Calu3 (cell line): Measurements from ENCODE around the gene PPP4C. TPM values are rescaled to one million over a fixed set of nuclear protein-coding genes. Genes with fewer than 3 reads are reported as not detected.
A peak's percentile ranks its signal among the peaks of the same experiment; 100 is the strongest.

Experiments
- BruUV-seq: library from RNA; stranded (reverse); fragments of 400-500 nt; replicated peaks from 2 replicates; lab custom pipeline; 2021; lab: Mats Ljungman, UMichigan
- CTCF ChIA-PET: fragments of 300-600 bp; sonication (Branson Sonifier 250); formaldehyde crosslinking; loops from one replicate; lab custom pipeline; 2022; ENCODE audit warnings: antibody characterized with exemption; lab: Charles Lee
- DNase-seq: peaks from one replicate; pipeline ENCODE4 v3.0.0; 2022
- H3K27ac Mint-ChIP-seq: one replicate; pipeline ENCODE4 v1.8.0; 2022; ENCODE audit warnings: mixed read lengths; ENCODE audit not compliant: unreplicated experiment
- H3K27me3 Mint-ChIP-seq: one replicate; pipeline ENCODE4 v1.8.0; 2022; ENCODE audit warnings: mixed read lengths; ENCODE audit not compliant: unreplicated experiment
- H3K36me3 Mint-ChIP-seq: one replicate; pipeline ENCODE4 v1.8.0; 2022; ENCODE audit warnings: mild to moderate bottlenecking, moderate library complexity, mixed read lengths; ENCODE audit not compliant: insufficient read depth, unreplicated experiment
- H3K4me1 Mint-ChIP-seq: one replicate; pipeline ENCODE4 v1.8.0; 2022; ENCODE audit warnings: mild to moderate bottlenecking, low read depth, mixed read lengths; ENCODE audit not compliant: unreplicated experiment
- H3K4me3 Mint-ChIP-seq: one replicate; pipeline ENCODE4 v1.8.0; 2022; ENCODE audit warnings: mild to moderate bottlenecking, low read depth, moderate library complexity, mixed read lengths; ENCODE audit not compliant: unreplicated experiment
- H3K9me3 Mint-ChIP-seq: one replicate; pipeline ENCODE4 v1.8.0; 2022; ENCODE audit warnings: low read depth, mixed read lengths; ENCODE audit not compliant: unreplicated experiment
- intact Hi-C: fragments of 100-400 bp; cut with micrococcal nuclease; formaldehyde crosslinking; loops from one replicate; pipeline ENCODE4 v1.10.0; 2022; ENCODE audit not compliant: unreplicated experiment
- total RNA-seq: library from RNA; stranded (reverse); gene quantifications from 2 replicates; pipeline ENCODE4 v1.2.3, GENCODE V29; 2022
- TF ChIP-seq, protein P1 (sequence below): fragments of 200-600 bp; IDR thresholded peaks from one replicate; pipeline ENCODE4 v1.8.0; 2022; ENCODE audit warnings: antibody characterized with exemption; ENCODE audit not compliant: unreplicated experiment

The PPP4C gene
- total RNA-seq, 1 experiment from 2014 or later: 184 TPM

DNA sequence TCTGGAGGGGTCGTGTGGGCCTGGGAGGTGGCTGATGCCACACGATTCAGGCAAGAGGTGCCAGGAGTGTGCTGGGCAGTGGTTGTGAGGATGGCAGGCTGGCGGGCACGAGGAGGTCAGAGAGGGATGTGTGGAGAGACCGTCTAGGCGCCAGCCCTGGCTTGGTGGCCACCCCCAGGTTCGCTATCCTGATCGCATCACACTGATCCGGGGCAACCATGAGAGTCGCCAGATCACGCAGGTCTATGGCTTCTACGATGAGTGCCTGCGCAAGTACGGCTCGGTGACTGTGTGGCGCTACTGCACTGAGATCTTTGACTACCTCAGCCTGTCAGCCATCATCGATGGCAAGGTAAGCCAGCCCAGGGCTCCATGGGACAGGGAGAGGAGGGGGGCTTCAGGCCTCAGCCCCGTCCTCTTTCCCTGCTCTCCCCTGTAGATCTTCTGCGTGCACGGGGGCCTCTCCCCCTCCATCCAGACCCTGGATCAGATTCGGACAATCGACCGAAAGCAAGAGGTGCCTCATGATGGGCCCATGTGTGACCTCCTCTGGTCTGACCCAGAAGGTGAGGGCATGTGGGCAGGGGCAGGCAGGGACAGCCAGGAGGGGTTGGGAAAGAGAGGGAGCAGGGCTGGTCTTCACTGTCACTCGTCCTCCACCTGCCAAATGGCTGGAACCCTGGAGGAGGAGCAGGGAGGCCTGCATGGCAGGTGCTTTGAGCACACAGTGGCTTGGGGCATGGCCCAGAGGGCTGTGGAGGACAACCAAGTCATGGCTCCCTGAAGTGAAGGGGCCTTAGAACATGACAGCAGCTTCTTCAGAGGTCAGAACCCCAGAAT, 7.6 kb downstream of the PPP4C start:
- H3K4me1 Mint-ChIP-seq: peaks cover 6% of the 10 kb centered on the region
- intact Hi-C loops: no loop called here
- H3K36me3 Mint-ChIP-seq: peaks cover 71% of the 10 kb centered on the region
- CTCF ChIA-PET: no interaction called here
- no peaks in the 10 kb centered on the region for H3K27me3 Mint-ChIP-seq
- no peak overlapping the region for H3K4me3 Mint-ChIP-seq
- no TSS peak for BruUV-seq
- H3K9me3 Mint-ChIP-seq: no peaks in the 10 kb centered on the region
- no peak overlapping the region for H3K27ac Mint-ChIP-seq
- DNase-seq: no peak
- TF ChIP-seq, protein P1, sequence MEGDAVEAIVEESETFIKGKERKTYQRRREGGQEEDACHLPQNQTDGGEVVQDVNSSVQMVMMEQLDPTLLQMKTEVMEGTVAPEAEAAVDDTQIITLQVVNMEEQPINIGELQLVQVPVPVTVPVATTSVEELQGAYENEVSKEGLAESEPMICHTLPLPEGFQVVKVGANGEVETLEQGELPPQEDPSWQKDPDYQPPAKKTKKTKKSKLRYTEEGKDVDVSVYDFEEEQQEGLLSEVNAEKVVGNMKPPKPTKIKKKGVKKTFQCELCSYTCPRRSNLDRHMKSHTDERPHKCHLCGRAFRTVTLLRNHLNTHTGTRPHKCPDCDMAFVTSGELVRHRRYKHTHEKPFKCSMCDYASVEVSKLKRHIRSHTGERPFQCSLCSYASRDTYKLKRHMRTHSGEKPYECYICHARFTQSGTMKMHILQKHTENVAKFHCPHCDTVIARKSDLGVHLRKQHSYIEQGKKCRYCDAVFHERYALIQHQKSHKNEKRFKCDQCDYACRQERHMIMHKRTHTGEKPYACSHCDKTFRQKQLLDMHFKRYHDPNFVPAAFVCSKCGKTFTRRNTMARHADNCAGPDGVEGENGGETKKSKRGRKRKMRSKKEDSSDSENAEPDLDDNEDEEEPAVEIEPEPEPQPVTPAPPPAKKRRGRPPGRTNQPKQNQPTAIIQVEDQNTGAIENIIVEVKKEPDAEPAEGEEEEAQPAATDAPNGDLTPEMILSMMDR: no peak

DNA sequence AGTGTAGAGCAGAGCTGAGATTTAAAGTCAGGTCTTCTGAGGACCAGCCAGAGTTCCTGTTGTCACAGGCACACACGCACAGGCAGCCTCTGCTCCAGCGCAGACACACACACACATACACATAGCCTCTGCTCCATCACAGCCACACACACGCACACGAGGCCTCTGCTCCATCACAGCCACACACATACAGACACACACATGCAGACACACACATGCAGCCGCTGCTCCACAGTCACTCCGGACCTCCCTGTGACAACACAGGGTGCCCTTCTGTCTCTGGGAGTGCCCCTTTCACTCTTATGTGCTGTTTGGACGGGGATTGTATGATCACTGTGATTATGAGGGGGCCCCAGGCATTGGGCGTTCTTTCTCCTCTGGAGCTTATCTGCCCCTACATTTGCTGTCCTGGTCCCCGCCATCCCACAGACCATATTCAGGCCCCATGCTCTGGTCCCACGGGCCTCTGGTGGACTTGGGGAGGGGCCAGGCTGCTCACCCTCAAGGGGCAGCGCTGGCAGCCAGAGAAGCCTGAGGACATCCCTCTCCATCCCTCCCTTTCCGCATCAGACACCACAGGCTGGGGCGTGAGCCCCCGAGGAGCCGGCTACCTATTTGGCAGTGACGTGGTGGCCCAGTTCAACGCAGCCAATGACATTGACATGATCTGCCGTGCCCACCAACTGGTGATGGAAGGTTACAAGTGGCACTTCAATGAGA, 8.5 kb downstream of the PPP4C start:
- CTCF ChIA-PET: no interaction called here
- H3K4me1 Mint-ChIP-seq: peaks cover 14% of the 10 kb centered on the region
- H3K9me3 Mint-ChIP-seq: no peaks in the 10 kb centered on the region
- H3K36me3 Mint-ChIP-seq: peaks cover 77% of the 10 kb centered on the region
- TF ChIP-seq, protein P1: no peak
- H3K4me3 Mint-ChIP-seq: no peak overlapping the region
- no peak overlapping the region for H3K27ac Mint-ChIP-seq
- no peaks in the 10 kb centered on the region for H3K27me3 Mint-ChIP-seq
- intact Hi-C loops: no loop called here
- no peak for DNase-seq
- no TSS peak for BruUV-seq

DNA sequence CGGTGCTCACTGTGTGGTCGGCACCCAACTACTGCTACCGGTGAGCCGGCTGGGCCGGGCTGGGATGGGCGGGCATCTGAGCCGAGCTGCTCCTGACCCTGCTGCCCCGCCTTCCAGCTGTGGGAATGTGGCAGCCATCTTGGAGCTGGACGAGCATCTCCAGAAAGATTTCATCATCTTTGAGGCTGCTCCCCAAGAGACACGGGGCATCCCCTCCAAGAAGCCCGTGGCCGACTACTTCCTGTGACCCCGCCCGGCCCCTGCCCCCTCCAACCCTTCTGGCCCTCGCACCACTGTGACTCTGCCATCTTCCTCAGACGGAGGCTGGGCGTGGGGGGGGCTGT, 9.0 kb downstream of the PPP4C start:
- CTCF ChIA-PET: interaction anchor here (0.7 kb wide), 1 partner anchor 1232 kb away, joined by 3 read pairs; no protein-coding TSS in a partner anchor
- DNase-seq: no peak
- Mint-ChIP-seq H3K4me1 (peaks cover 19% of the 10 kb centered on the region), H3K27me3 (no peaks in the 10 kb centered on the region), H3K4me3 (no peak overlapping the region), H3K9me3 (no peaks in the 10 kb centered on the region), H3K36me3 (peaks cover 76% of the 10 kb centered on the region), H3K27ac (no peak overlapping the region)
- TF ChIP-seq, protein P1: no peak
- intact Hi-C loops: no loop called here
- BruUV-seq: TSS peak; percentile 15

DNA sequence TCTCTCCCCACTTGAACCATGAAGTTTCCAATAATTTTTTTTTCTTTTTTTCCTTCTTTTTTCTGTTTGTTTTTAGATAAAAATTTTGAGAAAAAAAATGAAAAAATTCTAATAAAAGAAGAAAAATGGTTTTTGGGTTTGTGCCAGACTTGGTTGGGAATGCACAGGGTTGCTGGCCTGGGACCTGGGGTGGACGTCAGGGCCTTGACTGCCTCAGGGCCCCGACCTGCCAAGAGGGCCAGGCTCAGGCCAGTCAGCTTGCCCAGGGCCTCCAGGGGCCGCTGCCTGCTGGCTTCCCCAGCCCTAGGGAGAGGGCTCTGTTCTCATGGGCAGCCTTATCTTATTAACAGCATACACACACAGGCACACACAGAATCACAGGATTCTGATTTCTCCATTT, 9.5 kb downstream of the PPP4C start:
- DNase-seq: no peak
- BruUV-seq: no TSS peak
- CTCF ChIA-PET: interaction anchor here (0.7 kb wide), 1 partner anchor 1231 kb away, joined by 3 read pairs; no protein-coding TSS in a partner anchor
- H3K36me3 Mint-ChIP-seq: peaks cover 78% of the 10 kb centered on the region
- no peaks in the 10 kb centered on the region for H3K27me3 Mint-ChIP-seq
- TF ChIP-seq, protein P1: no peak
- H3K27ac Mint-ChIP-seq: no peak overlapping the region
- intact Hi-C loops: no loop called here
- H3K9me3 Mint-ChIP-seq: no peaks in the 10 kb centered on the region
- no peak overlapping the region for H3K4me3 Mint-ChIP-seq
- H3K4me1 Mint-ChIP-seq: peaks cover 24% of the 10 kb centered on the region
